GM19239 (cell line): ENCODE measurements around the gene SRCIN1.

Experiments used
- DNase-seq: peaks from one replicate; pipeline ENCODE4 v3.0.0; 2011; ENCODE audit warnings: low spot score; ENCODE audit not compliant: insufficient read length
- FAIRE-seq: peaks from 2 replicates; lab custom pipeline; 2011; peaks lifted over from hg19 to GRCh38; lab: Jason Lieb, UNC

Gene SRCIN1

GRCh38 chr17:38600906-38601305 lies 4.8 kb downstream of the SRCIN1 start:
- DNase-seq, result no peak
- no peak for FAIRE-seq

- FAIRE-seq (no peak), DNase-seq (no peak)
Observed at GRCh38 chr17:38600416-38600815, 5.3 kb downstream of the SRCIN1 start.

GRCh38 chr17:38599398-38599856 lies 6.3 kb downstream of the SRCIN1 start:
- no peak for FAIRE-seq
- DNase-seq, result no peak

GRCh38 chr17:38598995-38599394 lies 6.8 kb downstream of the SRCIN1 start:
- DNase-seq, result no peak
- FAIRE-seq, result no peak

GRCh38 chr17:38598536-38598935 lies 7.2 kb downstream of the SRCIN1 start:
- DNase-seq (no peak), FAIRE-seq (no peak)

- DNase-seq, result no peak
- FAIRE-seq, result no peak
Observed at GRCh38 chr17:38597375-38597774, 8.4 kb downstream of the SRCIN1 start.

- no peak for DNase-seq
- no peak for FAIRE-seq
Observed at GRCh38 chr17:38596651-38597050, 9.1 kb downstream of the SRCIN1 start.

GRCh38 chr17:38595892-38596291 lies 9.9 kb downstream of the SRCIN1 start:
- no peak for FAIRE-seq

GRCh38 chr17:38594152-38594551 lies 11.6 kb downstream of the SRCIN1 start:
- FAIRE-seq, result no peak
- no peak for DNase-seq

More at GRCh38 chr17:38595892-38596291, 9.9 kb downstream of the SRCIN1 start:
- DNase-seq, result no peak

- DNase-seq (no peak), FAIRE-seq (no peak)
Observed at GRCh38 chr17:38592487-38592886, 13.3 kb downstream of the SRCIN1 start.

- no peak for DNase-seq
- no peak for FAIRE-seq
Observed at GRCh38 chr17:38591759-38592241, 14.0 kb downstream of the SRCIN1 start.

- no peak for DNase-seq
- no peak for FAIRE-seq
Observed at GRCh38 chr17:38590988-38591758, 14.6 kb downstream of the SRCIN1 start.

- no peak for DNase-seq
- no peak for FAIRE-seq
Observed at GRCh38 chr17:38589462-38590114, 16.2 kb downstream of the SRCIN1 start.

GRCh38 chr17:38588788-38589174 lies 17.0 kb downstream of the SRCIN1 start:
- DNase-seq, result no peak
- no peak for FAIRE-seq

GRCh38 chr17:38587947-38588787 lies 17.6 kb downstream of the SRCIN1 start:
- DNase-seq, result no peak
- no peak for FAIRE-seq

- FAIRE-seq (no peak), DNase-seq (no peak)
Observed at GRCh38 chr17:38587203-38587602, 18.5 kb downstream of the SRCIN1 start.

- DNase-seq, result no peak
- FAIRE-seq, result no peak
Observed at GRCh38 chr17:38586788-38587187, 19.0 kb downstream of the SRCIN1 start.

- DNase-seq (no peak), FAIRE-seq (no peak)
Observed at GRCh38 chr17:38585918-38586529, 19.7 kb downstream of the SRCIN1 start.

GRCh38 chr17:38585056-38585917 lies 20.5 kb downstream of the SRCIN1 start:
- FAIRE-seq (no peak), DNase-seq (no peak)
